HG02610 (cell line): ENCODE measurements around the gene LDLRAD3.

Experiments
- ATAC-seq: cut with Tn5 transposase; IDR thresholded peaks from one replicate; pipeline ENCODE4 v1.9.1; 2021; ENCODE audit warnings: mild to moderate bottlenecking, moderate library complexity; ENCODE audit not compliant: unreplicated experiment

The LDLRAD3 gene

GRCh38 chr11:36094164-36094563, 150.3 kb downstream of the LDLRAD3 start:
- no peak for ATAC-seq

DNA sequence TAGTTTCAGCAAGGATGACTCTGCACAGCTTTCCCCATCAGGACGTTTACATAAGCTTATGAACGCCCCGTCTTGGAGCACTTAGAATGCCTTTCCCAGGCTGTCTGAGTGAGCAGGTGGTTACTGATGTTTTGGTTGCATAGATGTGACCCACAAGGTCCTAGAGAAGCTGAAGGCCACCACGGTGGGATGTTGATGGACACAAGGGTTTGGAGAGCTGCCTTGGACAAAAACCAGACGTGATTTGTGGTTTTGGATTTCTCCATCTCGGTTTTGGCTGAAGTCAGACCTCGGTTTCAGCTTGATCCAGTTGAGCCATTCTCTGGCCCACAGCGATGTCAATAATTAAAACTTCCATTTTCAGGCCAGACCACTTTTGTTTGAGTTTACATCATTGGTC, 151.9 kb downstream of the LDLRAD3 start:
- no peak for ATAC-seq

DNA sequence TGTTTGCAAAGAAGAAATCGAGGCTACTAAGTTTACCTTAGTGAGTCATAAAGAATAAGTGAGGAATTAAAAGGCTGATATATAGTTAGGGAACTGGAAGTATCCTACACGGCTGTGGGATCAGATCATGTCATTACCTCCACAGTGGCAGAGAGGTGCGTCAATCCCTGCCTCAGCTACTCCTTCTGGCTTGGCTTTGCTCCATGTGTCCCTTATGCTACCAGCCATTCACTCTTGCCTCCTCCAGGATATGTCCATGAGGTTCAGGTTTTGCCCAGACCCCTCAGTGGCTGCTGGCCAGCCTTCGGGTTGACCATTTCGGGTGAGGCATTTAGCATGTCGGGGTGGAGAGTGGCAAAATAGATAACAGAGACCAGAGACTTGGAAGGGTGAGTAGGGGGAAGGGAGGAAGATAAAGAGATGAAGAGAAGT, 153.4 kb downstream of the LDLRAD3 start:
- no peak for ATAC-seq

- no peak for ATAC-seq
Observed at GRCh38 chr11:36098087-36098486, 154.2 kb downstream of the LDLRAD3 start.

GRCh38 chr11:36098853-36099375, 155.1 kb downstream of the LDLRAD3 start:
- ATAC-seq: no peak

GRCh38 chr11:36101466-36101865, 157.6 kb downstream of the LDLRAD3 start:
- ATAC-seq: no peak

DNA sequence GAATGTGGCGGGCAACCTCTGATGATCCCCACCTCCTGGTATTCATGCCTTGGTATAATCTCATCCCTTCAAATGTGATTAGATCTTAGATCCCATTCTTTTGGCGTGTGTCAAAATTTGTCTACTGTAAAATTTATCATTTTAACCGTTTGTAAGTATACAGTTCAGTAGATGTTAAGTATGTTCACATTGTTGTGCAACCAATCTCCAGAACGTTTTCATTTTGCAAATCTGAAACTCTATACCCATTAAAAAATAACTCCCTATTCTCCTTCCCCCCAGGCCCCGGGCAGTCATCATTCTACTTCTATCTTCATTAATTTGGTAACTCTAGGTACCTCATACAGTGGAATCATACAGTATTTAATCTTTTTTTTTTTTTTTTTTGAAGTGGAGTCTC, 159.0 kb downstream of the LDLRAD3 start:
- ATAC-seq: no peak

- ATAC-seq: no peak
Observed at GRCh38 chr11:36103933-36104530, 160.2 kb downstream of the LDLRAD3 start.

GRCh38 chr11:36104660-36104992, 160.8 kb downstream of the LDLRAD3 start:
- no peak for ATAC-seq

GRCh38 chr11:36105743-36106581, 162.1 kb downstream of the LDLRAD3 start:
- ATAC-seq: no peak

GRCh38 chr11:36107547-36107946, 163.7 kb downstream of the LDLRAD3 start:
- no peak for ATAC-seq

DNA sequence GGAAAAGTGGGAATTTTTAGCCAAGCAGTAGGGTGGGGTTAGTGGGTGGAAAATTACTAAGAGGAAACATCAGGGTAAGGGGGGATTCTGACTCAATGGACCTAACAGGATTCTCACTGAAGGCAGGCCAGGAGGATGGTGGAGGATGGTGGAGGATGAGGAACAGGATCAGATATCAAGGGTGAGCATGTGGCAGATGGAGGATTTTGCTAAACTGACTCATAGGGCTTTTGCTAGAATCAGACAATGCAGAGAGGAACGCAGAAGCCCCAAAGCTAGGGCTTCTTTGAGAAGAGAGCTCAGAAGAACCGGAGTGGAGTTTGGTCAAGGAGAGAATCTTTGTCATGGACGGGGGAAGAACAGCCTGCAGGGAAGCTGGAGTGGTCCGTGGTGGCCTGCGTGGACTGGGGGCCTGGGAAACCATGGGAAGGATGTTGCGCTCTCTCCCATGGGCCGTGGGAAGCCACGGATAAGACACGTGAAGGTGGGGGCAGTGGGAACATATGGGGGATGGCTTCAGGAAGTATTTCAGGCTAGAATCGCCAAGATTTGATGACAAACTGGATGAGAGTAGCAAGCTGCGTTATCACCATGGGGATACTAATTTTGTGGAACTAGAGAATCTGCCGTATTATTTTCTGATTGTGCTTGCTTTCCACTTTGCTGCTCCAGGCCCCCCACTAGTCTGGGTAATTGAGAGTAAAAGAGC, 165.2 kb downstream of the LDLRAD3 start:
- no peak for ATAC-seq

GRCh38 chr11:36109590-36109849, 165.7 kb downstream of the LDLRAD3 start:
- ATAC-seq: no peak

DNA sequence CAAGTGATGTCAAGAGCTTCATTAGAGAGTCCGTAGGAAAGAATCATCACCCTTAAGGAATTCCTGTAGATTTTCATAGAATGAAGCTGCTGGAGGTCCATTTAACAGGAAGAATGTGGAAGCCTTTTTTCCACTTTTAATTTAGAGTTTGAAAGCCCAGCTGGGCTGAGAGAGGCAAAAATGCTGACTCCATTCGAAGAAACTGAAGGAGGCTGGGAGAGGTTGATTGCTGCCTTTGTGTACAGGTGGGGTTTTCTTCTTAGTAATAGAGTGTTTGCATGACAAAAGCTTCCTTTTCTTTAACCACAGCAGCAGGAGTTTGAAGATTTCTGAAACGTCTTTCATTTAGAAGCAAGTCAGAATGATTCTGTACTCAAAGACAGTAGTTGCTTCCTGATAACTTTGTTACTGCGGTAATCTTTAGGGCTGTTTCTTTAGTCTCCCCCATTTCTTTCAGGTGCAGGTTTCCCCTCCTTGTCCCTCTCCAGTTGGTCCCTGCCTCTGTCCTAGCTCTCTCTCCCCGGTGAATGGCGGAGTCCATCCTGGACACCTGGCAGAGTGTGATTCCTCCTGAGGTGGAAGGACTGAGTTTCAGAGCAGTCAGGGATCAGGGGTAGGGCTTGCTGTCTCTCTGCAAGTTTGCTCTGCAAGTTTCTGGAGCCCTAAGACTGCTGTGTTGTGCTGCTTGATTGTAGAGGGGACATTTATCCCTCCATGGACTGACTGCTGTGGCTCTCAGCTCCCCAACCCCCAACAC, 166.2 kb downstream of the LDLRAD3 start:
- ATAC-seq: no peak

DNA sequence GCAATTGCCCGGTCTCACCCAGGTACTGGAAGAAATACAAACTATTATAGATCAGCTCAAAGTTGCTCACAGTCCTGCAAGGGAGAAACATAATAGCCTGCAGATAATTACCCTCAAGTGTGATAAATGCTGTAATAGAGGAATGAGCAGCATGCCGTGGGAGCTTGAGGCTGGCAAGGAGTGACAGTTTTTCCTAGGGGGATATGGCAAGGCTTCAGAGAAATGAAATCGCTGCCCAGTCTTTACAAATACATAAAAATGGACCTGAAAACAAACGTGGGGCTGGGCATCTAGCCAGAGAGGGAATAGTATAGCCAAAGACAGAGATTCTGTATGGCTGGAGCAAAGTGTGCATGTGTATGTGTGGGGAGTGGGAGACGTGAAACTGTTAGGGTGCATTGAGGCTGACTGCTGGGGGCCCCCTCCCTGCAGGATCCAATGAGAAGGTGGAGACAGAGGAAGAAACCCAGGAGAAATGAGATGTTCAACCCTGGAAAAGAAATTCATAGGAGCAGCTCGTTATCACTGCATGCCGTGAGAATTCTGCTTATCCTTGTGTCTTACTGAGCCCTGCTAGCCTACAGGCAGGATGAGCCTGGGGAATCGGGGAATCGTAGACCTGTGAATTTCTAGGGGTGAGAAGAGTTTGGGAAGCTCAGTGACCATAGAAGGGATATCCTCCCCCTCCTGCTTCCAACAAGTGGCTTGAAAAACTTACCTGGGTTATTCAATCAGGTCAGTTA, 167.0 kb downstream of the LDLRAD3 start:
- ATAC-seq: no peak

GRCh38 chr11:36114095-36114494, 170.2 kb downstream of the LDLRAD3 start:
- ATAC-seq: no peak

- ATAC-seq: no peak
Observed at GRCh38 chr11:36115378-36115801, 171.5 kb downstream of the LDLRAD3 start.

DNA sequence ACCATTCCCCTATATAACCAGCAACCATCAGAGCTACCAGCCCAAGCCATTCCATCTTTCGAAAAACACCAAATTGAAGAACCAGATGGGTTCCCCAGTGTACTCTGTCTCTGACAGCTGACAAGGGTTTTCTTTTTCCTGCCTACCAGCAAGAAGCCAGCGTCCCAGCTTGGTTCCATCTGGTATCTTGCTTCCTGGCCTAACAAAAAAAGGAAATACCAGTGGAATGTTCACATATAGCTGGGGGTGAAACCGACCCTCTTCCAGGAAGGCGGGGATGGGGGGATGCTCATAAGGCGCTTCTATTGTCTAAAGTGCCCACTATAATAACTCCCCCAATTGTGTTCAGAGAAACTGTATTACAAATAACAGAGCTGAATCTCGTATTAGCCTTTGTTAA, 172.3 kb downstream of the LDLRAD3 start:
- ATAC-seq: no peak

DNA sequence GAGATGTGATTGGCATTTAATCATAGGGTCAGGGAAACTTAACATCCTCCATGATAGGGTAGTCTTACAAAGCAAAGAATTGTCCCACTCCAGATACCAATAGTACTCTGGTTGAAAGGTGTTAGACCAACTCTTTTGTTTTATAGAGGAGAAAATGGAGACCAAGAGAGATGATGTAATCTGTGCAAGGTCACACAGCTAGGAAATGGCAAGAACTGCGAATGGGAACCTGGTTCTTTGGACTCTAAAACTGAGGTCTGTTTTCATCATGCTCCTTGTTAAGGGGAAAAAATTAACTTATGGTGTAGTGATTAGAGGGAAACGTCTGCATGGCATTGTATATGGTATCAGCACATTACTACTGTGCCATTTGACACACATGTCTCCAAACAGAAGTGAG, 174.2 kb downstream of the LDLRAD3 start:
- ATAC-seq: no peak

- no peak for ATAC-seq
Observed at GRCh38 chr11:36119300-36119699, 175.4 kb downstream of the LDLRAD3 start.

DNA sequence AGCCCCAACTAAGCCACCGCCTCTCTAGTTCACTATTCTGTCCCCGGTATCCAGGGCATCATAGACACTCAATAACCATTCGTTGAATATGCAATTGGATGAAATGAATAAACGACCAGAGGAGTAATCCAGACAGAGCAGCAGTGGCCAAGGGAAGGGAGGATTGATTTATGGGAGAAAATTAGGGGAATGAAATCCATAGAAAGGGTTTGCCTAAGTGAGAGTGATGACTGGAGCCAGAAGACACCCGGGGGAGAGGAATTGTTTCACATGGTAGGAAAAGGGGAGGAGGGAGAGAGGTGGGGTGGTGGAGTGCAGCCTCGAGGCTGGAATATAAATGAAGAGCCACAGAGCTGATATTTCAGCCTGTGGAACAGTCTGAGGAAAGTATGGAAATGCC, 177.2 kb downstream of the LDLRAD3 start:
- ATAC-seq: no peak
